GM12875 (cell line): ENCODE data around the gene OR13C9.
"Not testable (repeated sequence)": the region's sequence is repeated elsewhere in the genome, so short reads cannot be mapped to it uniquely, and the experiment has no call there.

Source experiments
- H3K4me3 ChIP-seq: one replicate; pipeline ENCODE4 v1.5.1; 2011; ENCODE audit warnings: low read depth, low read length, control low read depth
- CTCF ChIP-seq: IDR thresholded peaks from 2 replicates; pipeline ENCODE4 v1.5.1; 2011; ENCODE audit warnings: low read depth, mild to moderate bottlenecking, control low read depth, inconsistent platforms, low read length, moderate library complexity, borderline replicate concordance; ENCODE audit not compliant: insufficient read depth

The OR13C9 gene

GRCh38 chr9:104608336-104608735, 9.7 kb downstream of the OR13C9 start:
- no peak overlapping the region for H3K4me3 ChIP-seq
- no peak for TF ChIP-seq CTCF

DNA sequence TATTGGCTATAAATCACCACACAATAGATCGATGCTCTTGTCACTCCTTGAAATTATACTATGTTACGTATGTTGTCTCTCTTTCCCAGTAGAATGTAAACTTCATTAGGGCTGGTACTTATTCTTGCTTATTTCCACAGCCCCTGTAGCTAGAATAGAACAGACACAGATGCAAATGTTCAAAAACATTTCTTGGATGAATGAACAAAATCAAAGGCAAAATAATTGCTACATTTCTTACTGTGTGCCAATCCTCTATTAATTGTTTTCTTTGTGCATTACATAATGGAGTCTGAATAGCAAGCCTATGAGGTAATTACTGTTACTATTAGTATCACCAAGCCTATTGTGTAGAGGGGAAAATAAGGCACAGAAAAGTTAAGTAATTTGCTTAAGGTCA, 11.9 kb downstream of the OR13C9 start:
- no peak overlapping the region for H3K4me3 ChIP-seq
- TF ChIP-seq CTCF: no peak

GRCh38 chr9:104605527-104605926, 12.5 kb downstream of the OR13C9 start, which contains the start of gene OR13C2:
Gene OR13C2, minus strand, starts transcription at chr9:104605627. Its CDS starts 0 bp downstream, at chr9:104605627.
- not testable (repeated sequence) for H3K4me3 ChIP-seq

GRCh38 chr9:104604801-104605200, 13.2 kb downstream of the OR13C9 start:
- H3K4me3 ChIP-seq: no peak overlapping the region
- TF ChIP-seq CTCF: no peak

DNA sequence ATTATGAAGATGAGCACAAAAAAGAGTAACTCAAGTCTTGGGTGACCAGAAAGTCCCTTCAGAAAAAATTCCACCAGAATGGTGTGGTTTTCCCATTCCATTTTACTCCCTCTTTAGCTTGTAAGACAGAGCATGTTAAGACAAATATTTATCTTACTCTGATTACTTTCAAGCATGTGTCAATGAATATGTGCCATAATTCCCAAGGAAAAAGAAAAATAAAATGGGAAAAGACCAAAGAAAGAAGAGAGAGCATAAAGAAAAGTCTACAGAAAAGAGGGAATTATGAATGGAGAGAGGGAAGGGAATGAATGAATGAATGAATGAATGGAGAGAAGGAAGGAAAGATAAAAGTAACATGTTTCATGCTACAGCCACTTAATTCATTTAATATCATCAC, 18.7 kb downstream of the OR13C9 start, which contains the start of gene OR13C5:
OR13C5 (minus strand) TSS at position 101 of the 400 bp plus-strand sequence; CDS start at position 101, 0 bp downstream.
- not testable (repeated sequence) for H3K4me3 ChIP-seq

- not testable (repeated sequence) for H3K4me3 ChIP-seq
These were observed 19.3 kb downstream of the OR13C9 start for GRCh38 chr9:104598749-104599148.

DNA sequence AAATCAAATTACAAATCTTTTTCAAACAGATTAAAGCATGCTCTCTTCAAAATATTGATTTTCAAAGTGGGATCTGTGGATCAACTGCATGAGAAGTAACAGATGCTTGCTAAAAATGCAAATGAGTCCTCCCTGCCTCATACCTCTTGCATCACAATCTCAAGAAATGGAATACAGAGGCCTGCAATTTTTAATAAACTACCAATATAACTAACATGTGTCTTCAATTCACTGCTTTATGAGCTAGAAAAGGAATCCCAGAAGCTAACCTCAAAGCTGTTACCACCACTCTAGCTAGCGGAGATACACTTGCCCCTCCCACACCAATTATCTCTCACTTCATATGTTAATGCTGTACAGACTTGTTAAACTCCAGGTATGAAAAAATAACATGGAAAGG, 28.4 kb downstream of the OR13C9 start:
- H3K4me3 ChIP-seq: no peak overlapping the region
- TF ChIP-seq CTCF: no peak

DNA sequence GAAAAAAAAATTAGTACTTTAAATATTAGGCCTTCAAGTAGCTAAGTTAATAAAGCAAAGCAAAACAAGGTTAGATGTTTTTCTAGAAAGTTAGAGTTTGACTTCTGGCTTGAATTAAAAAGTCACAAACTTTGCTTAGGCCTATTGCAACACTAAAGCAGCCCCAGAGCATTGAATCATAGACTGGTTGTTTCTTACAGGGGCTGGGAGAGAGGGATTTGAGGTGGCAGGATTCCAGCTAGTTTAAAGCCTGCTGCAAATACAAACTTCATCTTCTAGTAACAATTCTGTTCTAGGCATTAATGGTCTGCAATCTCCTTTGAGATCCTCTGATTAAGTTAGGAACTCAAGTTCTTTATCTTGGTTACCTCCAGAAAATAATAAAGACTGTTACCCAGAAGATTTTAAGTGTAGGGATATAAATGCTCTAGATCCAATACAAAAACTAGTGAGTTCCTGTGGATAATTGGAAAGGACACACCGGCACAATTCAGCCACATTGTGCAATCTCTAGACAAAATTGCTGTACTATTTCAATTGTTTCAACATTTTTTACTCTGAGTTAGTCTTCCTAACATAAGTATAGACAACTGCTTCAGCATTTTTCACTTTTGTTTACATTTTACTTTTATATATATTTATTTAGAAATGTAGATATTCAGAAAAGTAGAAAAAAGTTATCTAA, 31.4 kb downstream of the OR13C9 start:
- no peak for TF ChIP-seq CTCF
- no peak overlapping the region for H3K4me3 ChIP-seq

DNA sequence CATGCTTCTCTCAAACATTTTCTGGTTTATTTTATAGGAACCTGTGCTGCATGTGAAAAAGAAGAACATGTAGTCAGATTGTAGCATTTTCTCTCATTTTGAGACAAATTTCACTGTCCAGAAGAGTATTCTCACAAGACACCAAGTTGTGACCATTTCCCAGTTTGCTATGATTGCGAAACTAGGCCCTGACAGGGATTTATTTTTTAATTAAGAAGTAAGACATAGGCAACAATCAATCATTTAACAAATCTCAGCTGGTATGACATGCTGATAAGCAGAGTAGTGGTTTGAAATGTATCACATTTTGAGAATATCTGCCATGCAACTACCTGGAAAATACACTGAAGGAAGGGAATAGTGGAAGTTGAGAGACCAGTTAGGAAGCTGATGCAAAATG, 37.4 kb downstream of the OR13C9 start:
- H3K4me3 ChIP-seq: no peak overlapping the region
- TF ChIP-seq CTCF: no peak
